NCI-H146 treated with DMSO at 0.1 percent for 48 hours (cell line): ENCODE results near the gene CDC42EP1.

ENCODE experiments used
- DNase-seq: peaks from one replicate; lab custom pipeline; 2025; ENCODE audit not compliant: unreplicated experiment; lab: John Stamatoyannopoulos, UW

Gene CDC42EP1

GRCh38 chr22:37559521-37559900 lies 769 bp upstream of the CDC42EP1 start:
- DNase-seq: no peak

GRCh38 chr22:37560608-37561211 lies 430 bp downstream of the CDC42EP1 start:
- DNase-seq: no peak

GRCh38 chr22:37561212-37562048 lies 1.1 kb downstream of the CDC42EP1 start:
- no peak for DNase-seq

- DNase-seq: no peak
These were observed 2.0 kb downstream of the CDC42EP1 start for GRCh38 chr22:37562049-37562875.

- DNase-seq: no peak
These were observed 3.1 kb downstream of the CDC42EP1 start for GRCh38 chr22:37563153-37564081.

- no peak for DNase-seq
These were observed 3.9 kb downstream of the CDC42EP1 start for GRCh38 chr22:37564111-37564711.

- no peak for DNase-seq
These were observed 5.5 kb downstream of the CDC42EP1 start for GRCh38 chr22:37565830-37566229.

- DNase-seq: no peak
These were observed 6.1 kb downstream of the CDC42EP1 start for GRCh38 chr22:37566329-37566837.

GRCh38 chr22:37566903-37567798 lies 6.9 kb downstream of the CDC42EP1 start:
- peak; percentile 1 for DNase-seq

- DNase-seq: no peak
These were observed 7.7 kb downstream of the CDC42EP1 start for GRCh38 chr22:37568012-37568411.

- DNase-seq: no peak
These were observed 8.2 kb downstream of the CDC42EP1 start for GRCh38 chr22:37568448-37569008.

- DNase-seq: no peak
These were observed 9.0 kb downstream of the CDC42EP1 start for GRCh38 chr22:37569009-37569920.

GRCh38 chr22:37569921-37570660 lies 9.8 kb downstream of the CDC42EP1 start:
- no peak for DNase-seq

GRCh38 chr22:37570661-37570976 lies 10.3 kb downstream of the CDC42EP1 start:
- no peak for DNase-seq

GRCh38 chr22:37571258-37571991 lies 11.1 kb downstream of the CDC42EP1 start:
- no peak for DNase-seq

- DNase-seq: no peak
These were observed 11.7 kb downstream of the CDC42EP1 start for GRCh38 chr22:37571992-37572373.
